Gastrocnemius medialis (tissue), 4 donors: ENCODE data around the gene FOXJ1.

ENCODE experiments used
- CTCF ChIP-seq, 5 experiments: fragments of 450-650 bp in 3 of 5; fragments of 200-600 bp in 2 of 5; sonication (generic) in 2 of 5; IDR thresholded peaks in 4 of 5; conservative IDR thresholded peaks in 1 of 5; 1 replicate in 4 of 5; 2 replicates in 1 of 5; pipeline ENCODE4 v1.5.1; 2016 to 2019; ENCODE audit warnings: antibody characterized with exemption in 5 of 5, mild to moderate bottlenecking in 3 of 5, moderate library complexity in 3 of 5
- POLR2A ChIP-seq, 2 donors: fragments of 450-650 bp; IDR thresholded peaks; one replicate each; pipeline ENCODE4 v1.6.1; 2017; ENCODE audit warnings: antibody characterized with exemption in 2 of 2, mild to moderate bottlenecking in 2 of 2, moderate library complexity in 2 of 2

GRCh38 chr17:76136276-76137000, 4.6 kb downstream of the FOXJ1 start:
- TF ChIP-seq CTCF (IDR thresholded peaks at IDR 0.05 in 4 of 5, conservative IDR thresholded peaks at IDR 0.05 in 1 of 5) (no peak), POLR2A (IDR thresholded peaks at IDR 0.05) (no peak)
